Left ventricle myocardium inferior (tissue), 1 donor: ENCODE data around the gene CILP. TPM values are rescaled to one million over a fixed set of nuclear protein-coding genes. Genes with fewer than 3 reads are reported as not detected.
"Not testable (repeated sequence)": the region's sequence is repeated elsewhere in the genome, so short reads cannot be mapped to it uniquely, and the experiment has no call there.

ENCODE experiments used
- DNase-seq: peaks from one replicate; pipeline ENCODE4 v3.0.0-alpha.2; 2020
- H3K27ac ChIP-seq: fragments of 200-600 bp; replicated peaks from 2 replicates; pipeline ENCODE4 v1.8.0; 2021
- H3K27me3 ChIP-seq: fragments of 200-600 bp; 2 replicates; pipeline ENCODE4 v1.8.0; 2021; ENCODE audit warnings: low read depth
- H3K36me3 ChIP-seq: fragments of 200-600 bp; 2 replicates; pipeline ENCODE4 v1.8.0; 2021
- H3K4me1 ChIP-seq: fragments of 200-600 bp; 2 replicates; pipeline ENCODE4 v1.8.0; 2021
- H3K4me3 ChIP-seq: fragments of 200-600 bp; 2 replicates; pipeline ENCODE4 v1.8.0; 2021; ENCODE audit warnings: mild to moderate bottlenecking, moderate library complexity
- H3K9me3 ChIP-seq: fragments of 200-600 bp; replicated peaks from 2 replicates; pipeline ENCODE4 v1.8.0; 2021
- CTCF ChIP-seq: fragments of 200-600 bp; IDR thresholded peaks from 2 replicates; pipeline ENCODE4 v1.8.0; 2021; ENCODE audit warnings: antibody characterized with exemption, mild to moderate bottlenecking, borderline replicate concordance
- intact Hi-C: fragments of 100-400 bp; cut with micrococcal nuclease; formaldehyde crosslinking; loops from one replicate; pipeline ENCODE4 v1.11.0; 2022
- total RNA-seq: library from RNA; stranded (reverse); fragmentation: NEBNext Ultra II Directional; extraction: Animal tissue kit (Norgen Biotek cat#: 25700); gene quantifications from one replicate; pipeline ENCODE4 v1.2.1, GENCODE V29; 2021
- donor health status: DM: no; HTN: yes; CAD: no; lungs with severe emphysema.

CILP gene
- total RNA-seq, 1 donor from 2014 or later: 7.3 TPM

DNA sequence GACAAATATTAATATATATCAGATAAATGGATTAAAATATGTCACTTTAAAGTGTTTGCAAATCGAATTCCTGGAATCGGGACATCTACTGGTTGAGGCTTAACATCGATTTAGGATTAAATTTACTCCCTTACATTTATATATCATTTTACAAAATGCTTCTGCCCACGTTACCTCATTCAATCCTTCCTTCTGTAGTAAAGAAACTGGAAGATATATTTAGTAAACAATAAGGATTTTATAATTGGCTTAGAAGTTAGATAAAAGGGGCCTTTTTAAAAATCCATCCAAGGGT is 27.5 kb downstream of the CILP start:
- no peaks in the 10 kb centered on the region for H3K9me3 ChIP-seq
- peaks cover 11% of the 10 kb centered on the region for H3K36me3 ChIP-seq
- intact Hi-C loops: no loop called here
- DNase-seq: no peak
- H3K27ac ChIP-seq: peak overlapping the region; percentile 94
- no peak for TF ChIP-seq CTCF
- H3K27me3 ChIP-seq: no peaks in the 10 kb centered on the region
- H3K4me1 ChIP-seq: peaks cover 57% of the 10 kb centered on the region
- H3K4me3 ChIP-seq: peak overlapping the region; percentile 85

DNA sequence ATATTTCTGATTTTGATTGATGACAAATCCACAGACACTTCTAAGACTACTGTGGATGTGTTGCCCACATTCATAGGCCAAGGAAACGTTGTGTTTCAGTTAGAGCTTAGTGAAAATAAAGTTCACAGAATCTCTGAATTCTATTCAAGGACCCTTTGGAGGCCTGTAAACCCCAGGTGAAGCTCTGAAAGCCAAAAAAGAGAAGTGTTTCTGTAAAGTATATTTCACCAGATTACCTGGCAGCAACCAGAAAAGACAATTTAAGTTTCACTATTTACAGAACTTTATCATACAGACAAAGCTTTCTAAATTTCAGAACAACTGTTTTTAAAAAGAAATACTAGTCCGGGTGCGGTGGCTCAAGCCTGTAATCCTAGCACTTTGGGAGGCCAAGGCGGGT is 28.7 kb downstream of the CILP start:
- peaks cover 23% of the 10 kb centered on the region for H3K36me3 ChIP-seq
- intact Hi-C loops: no loop called here
- no peaks in the 10 kb centered on the region for H3K9me3 ChIP-seq
- no peaks in the 10 kb centered on the region for H3K27me3 ChIP-seq
- H3K27ac ChIP-seq: no peak overlapping the region
- DNase-seq: no peak
- no peak for TF ChIP-seq CTCF
- peaks cover 57% of the 10 kb centered on the region for H3K4me1 ChIP-seq
- H3K4me3 ChIP-seq: peak overlapping the region; percentile 85

GRCh38 chr15:65181582-65182353 is 29.5 kb downstream of the CILP start:
- intact Hi-C loops, H3K27ac ChIP-seq, H3K9me3 ChIP-seq, H3K4me3 ChIP-seq, DNase-seq, H3K27me3 ChIP-seq: not testable (repeated sequence)
- Histone ChIP-seq H3K4me1 (peaks cover 57% of the 10 kb centered on the region), H3K36me3 (peaks cover 30% of the 10 kb centered on the region)

DNA sequence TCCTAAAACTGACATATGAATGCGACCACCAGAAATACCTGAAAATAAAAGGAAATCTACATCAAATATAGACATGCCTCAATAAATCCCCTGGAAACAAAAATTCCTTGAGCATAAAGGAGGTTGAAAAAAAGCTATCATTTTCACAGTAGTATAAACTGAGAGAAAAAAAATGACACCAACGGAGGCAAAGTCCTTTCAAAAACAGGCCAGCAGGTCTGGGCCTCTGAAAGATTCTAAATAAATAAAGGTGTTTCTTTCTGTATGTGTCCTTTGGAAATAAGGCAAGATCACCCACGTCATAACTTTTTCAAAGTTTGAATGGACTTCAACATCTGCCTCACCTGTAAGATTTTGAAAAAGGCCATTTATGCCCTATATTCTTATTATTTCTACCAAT is 31.1 kb downstream of the CILP start:
- Histone ChIP-seq H3K27me3 (no peaks in the 10 kb centered on the region), H3K4me3 (no peak overlapping the region), H3K4me1 (peaks cover 51% of the 10 kb centered on the region), H3K27ac (no peak overlapping the region), H3K36me3 (peaks cover 46% of the 10 kb centered on the region), H3K9me3 (no peaks in the 10 kb centered on the region)
- no peak for DNase-seq
- no peak for TF ChIP-seq CTCF
- intact Hi-C loops: no loop called here

- peaks cover 31% of the 10 kb centered on the region for H3K4me1 ChIP-seq
- intact Hi-C loops: no loop called here
- no peak for TF ChIP-seq CTCF
These were observed 33.4 kb downstream of the CILP start for GRCh38 chr15:65177901-65178300.

DNA sequence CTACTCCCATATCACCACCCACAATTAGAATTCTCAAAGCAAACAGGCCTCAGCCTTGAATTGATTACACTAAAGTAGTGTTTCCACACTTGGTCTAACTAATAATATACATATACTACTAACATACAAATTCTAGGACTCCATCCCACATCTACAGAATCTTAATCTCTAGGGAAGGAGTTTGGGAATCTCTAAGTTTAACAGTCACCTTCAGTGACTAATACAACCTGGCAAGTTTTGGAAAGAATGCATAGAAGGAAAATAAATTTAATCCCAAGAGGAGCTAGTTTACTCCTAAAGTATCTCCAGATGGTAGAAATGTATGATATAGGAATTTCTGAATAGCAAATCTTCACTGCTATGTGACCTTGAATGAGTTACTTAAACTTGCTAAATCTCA is 35.2 kb downstream of the CILP start:
- Histone ChIP-seq H3K4me3 (no peak overlapping the region), H3K27me3 (no peaks in the 10 kb centered on the region), H3K4me1 (peaks cover 13% of the 10 kb centered on the region), H3K27ac (no peak overlapping the region), H3K36me3 (peaks cover 83% of the 10 kb centered on the region), H3K9me3 (no peaks in the 10 kb centered on the region)
- no peak for TF ChIP-seq CTCF
- no peak for DNase-seq
- intact Hi-C loops: no loop called here

More at GRCh38 chr15:65177901-65178300, 33.4 kb downstream of the CILP start:
- Histone ChIP-seq H3K9me3 (no peaks in the 10 kb centered on the region), H3K36me3 (peaks cover 64% of the 10 kb centered on the region), H3K27me3 (no peaks in the 10 kb centered on the region), H3K27ac (no peak overlapping the region), H3K4me3 (no peak overlapping the region)
- no peak for DNase-seq
